CD4-positive, alpha-beta T cell treated with Interleukin-4 for 4 hours (primary cell): Measurements from ENCODE around the gene GSG1L.
"Not testable (repeated sequence)": the region's sequence is repeated elsewhere in the genome, so short reads cannot be mapped to it uniquely, and the experiment has no call there.

ENCODE experiments used
- DNase-seq: peaks from one replicate; pipeline ENCODE4 v3.0.0-alpha.2; 2020

GSG1L gene

DNA sequence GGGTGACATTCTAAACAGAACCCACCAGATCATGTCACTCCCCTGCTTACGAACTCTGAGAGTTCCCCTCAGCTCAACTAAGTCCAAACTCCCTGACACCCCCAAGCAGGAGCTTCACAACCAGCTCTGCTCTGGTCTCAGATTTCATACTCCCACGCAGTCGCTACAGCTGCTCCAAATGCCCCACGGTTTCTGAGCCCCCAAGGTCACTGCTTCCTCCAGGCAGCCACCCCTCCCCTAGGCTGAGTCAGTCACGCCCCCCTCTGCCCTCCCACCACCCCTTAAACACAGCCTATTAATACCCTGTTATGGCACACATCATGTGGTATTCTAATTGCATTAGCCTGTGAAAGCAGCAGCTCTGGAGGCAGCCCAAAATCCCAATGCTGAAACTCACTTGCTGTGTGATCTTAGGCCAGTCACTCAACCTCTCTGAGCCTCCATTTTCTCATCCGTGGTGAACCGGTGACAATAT lies 51.5 kb downstream of the GSG1L start:
- no peak for DNase-seq

DNA sequence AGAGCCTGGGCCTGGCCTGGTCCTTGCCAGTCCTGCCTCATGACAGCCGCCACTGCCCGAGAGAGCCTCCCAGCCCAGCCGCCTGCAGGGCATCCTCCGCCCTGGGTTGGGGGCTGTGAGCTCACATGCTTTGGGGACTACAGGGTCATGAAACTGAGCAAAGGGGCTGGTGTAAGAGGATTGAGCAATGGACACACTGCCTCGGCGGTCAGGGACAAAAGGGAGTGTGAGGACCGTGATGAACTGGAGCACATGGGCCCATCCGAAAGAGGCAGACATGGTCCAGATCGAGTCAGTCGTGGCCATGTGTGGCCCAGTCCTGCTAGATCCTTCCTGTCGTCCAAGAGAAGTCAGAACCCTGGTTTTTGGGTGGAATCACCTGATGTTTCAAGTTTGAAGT lies 52.3 kb downstream of the GSG1L start:
- no peak for DNase-seq

DNA sequence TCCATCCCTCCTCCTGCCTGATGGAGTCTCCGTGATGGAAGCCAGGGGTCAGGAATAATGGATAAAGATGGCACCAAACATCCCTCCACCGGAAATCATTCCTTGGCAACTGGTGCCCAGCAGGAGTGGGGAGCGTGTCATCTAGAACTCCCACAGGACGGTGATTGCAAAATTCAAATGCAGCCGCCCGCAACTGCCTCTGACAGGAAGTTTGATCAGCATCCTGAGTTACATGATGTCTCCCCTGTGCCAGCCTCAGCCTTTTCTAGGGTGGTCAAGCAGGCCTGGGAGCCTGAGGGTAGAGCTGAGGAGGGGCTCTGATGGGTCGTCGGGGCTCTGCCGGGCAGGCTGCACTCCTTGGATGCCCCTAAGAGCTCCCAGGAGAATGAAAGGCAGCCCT lies 52.8 kb downstream of the GSG1L start:
- no peak for DNase-seq

DNA sequence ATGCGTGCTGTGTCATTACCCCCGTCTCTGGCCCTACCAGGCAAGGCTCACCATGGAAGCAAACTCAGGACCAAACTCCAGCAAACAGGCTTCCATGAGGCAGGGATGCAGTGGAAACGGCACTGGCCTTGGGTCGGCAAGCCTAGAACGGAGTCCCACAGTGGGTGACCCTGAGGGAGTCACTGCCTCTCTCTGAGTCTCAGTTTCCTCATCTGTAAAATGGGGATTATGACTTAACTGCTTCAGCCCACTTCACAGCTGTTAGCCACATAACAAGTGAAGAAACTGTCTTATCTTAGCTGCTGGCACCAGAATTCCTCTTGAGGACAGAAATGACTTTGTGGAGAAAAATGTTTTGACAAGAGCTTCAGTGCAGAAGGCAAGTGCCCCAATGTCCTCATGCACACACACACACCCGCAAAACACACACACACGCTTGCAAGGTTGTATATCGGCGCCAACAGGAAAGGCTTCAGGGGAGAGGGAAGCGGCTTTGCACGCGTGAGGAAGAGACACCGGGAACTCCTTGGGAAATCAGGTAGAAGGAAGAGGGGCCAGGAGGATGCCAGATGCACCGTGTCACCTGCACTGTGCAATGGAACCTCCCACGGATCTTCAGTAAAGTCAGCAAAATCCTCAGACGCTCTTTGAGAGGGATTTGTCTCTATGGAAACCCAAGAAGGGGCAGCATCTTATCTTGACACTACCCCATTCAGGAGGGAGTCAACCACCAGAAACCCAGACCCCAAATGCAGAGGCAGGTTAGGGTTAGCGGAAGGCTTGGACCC lies 53.7 kb downstream of the GSG1L start:
- DNase-seq, result no peak

DNA sequence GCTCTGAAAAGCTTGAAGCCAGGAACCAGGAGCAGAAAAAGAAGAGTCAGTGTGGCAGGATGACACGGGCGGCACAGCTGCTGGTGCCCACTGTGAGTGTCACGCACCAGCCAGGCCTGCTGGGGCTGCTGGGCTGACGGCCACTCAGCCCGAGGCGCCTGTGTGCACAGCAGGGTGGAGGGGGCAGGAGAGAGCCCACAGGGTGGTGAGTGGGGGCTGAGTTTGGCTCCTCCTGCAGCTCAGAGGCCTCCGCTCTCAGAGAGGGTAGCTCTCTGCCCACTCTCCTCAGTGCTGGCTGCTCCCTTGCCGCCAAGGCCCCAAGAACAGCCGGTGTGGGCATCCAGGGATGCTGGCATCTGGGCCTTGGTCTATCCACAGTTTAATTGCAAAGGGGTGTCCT lies 59.6 kb downstream of the GSG1L start:
- no peak for DNase-seq

DNA sequence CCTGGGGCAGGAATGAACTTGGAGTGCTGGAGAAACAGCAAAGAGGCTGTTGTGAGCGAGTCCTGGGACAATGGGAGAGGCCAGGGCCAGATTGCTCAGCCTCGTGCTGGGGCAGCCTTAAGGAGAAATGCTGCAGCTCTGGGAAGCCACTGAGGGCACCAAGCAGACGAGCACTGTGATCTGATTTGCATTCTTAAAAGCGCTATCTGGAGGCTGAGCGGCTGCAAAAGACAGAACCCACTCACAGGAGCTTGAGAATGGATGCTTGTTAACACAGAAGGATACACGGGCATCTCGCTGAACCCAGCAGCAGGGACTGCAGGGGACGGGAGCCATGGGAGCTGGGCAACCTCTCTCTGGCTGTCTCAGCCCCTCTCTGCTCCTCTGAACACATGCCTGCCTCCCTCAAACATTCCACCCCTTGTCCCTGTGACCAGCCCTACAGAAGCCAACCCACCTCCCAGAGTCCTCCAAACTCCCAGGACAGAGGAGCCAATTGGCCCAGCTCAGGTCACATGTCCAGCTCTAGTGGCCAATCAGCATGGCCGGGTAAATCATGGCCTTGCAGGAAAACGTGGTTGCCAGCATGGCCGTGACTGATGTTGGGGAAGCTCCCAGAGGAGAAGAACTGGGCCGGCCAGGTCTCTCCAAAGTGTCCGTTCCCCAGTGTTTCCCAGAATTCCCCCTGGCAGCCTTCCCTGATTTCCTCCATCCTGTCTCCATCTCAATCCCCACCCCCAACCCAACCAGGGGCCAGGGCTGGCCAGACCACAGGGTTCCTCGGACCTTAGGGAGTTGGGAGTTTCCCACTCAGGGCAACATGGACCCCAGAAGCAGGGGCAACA lies 60.3 kb downstream of the GSG1L start:
- no peak for DNase-seq

DNA sequence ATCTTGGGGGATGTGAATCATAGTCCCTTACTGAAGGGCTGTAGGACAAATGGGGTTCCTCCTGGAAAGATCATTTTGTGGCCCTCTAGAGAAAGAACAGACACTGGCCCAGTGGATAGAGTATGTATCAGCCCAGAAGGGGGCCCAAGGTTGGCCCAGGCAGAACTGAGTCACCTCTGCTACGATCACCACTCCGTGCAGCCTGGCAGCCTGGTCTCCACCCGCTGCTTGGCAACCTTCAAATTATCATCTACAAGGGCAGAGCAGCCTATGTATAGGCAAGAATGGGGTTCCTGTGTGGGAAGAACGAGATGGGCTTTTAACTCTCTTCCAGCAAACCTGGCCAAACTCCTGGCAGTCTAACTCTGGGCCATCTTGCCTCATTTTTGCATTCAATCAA lies 61.9 kb downstream of the GSG1L start:
- no peak for DNase-seq

DNA sequence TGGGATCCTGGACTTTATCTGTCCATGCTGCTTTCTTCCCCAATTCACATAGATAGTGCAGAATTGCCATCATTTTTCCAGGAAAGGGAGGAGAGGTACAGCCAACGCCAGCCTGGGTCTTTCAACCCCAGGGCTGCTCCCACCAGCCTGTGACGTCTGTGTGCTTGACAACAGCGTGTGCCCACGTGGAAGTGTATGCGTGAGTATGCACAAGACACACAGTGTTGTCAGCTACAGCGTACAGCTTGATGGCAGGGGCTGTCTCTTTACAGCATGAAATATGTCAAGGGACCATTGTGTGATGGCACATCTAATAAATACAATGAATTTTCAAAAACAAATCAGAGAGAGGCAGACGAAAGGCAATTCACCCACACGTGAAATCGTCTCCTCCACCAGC lies 62.3 kb downstream of the GSG1L start:
- DNase-seq, result no peak

DNA sequence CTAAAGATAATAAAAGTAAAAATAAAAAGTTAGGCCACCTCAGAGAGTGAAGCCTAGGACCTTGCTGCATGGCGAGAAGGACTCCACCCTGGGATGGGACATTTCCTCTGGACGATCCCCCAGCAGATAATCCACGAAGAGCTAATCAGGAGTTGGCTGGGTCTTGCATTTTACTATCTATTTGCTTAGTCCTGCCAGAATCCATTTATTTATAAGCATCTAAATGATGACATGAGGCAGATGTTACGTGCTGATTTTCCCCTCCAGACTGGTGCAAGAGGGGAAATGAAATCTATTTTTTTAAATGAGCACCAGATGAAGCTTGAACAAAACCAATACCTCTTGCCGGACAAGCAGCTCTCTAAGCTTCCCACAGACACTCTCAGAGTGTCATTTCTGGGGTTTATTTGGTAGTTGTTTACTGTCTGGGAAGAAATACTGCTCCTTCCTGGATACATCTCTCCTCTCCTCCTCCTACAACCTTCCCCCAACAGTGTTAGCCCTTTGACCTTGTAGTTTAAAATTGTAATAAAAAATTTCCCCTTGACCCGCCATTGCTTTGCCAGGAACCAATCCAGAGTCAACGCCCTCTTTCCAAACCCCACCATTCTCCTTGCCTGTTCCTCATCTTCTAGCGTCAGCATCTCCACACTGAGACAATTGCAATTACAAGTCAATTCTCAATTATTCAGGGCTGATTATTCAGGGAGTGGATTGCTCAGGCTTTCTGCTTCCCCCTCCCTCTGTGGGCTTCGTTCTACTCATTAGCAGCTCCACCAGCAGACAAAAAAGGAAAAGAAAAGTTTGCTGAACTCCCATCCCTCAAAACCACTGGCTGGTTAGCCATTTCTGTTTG lies 63.0 kb downstream of the GSG1L start:
- no peak for DNase-seq

DNA sequence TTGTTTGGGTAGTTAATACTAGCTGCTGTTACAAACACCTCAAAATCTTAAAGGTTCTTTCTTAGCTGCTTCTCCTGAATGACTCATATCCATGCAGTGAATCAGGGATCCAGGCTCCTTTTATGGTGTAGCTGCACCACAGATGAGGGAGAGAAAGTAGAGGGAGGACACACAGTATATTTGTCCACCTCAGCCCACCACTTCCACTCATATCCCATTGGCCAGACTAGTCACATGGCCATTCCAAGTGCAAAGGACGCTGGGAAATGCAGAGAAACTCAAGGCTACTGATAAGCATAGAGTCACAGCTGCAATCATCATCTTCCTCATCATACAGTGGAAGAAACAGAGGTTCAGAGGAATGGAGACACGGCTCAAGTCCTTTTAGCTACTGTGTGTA lies 63.8 kb downstream of the GSG1L start:
- DNase-seq, result no peak

DNA sequence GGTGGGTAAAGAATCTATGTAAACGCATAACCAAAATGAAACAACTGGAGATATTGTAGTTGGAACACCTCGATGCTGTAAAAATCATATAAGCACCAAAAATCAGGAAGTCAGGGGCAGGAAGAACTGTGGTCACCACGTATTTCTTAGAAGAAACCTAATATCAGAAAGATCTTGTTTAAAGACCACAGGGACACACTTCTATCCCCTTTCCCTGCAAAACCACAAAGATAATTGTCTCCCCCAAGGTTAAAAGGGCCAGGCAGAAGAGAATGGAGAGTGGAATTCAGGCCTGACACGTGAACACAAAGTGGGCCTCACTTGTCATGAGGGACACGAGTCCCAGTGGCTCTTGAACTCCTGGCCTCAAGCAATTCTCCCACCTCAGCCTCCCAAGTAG lies 68.1 kb downstream of the GSG1L start:
- DNase-seq, result no peak

DNA sequence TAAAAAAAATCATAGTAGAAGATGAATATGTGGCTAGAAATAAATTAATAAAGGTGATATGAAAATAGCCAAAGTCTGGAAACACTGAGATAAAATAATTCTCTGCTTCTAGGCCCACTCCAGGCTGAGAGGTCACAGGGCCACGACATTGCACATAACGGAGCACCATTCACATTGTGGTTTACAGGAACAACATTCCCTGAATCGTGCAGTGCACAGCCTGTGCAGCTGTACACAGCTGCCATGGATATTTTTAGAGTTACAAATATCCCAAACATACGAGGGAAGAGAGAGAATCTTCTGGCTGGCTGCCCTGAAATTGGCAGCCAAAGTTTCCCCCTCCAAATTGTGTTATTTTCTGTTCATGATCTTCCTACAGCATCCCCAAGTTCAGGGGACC lies 68.8 kb downstream of the GSG1L start:
- no peak for DNase-seq

DNA sequence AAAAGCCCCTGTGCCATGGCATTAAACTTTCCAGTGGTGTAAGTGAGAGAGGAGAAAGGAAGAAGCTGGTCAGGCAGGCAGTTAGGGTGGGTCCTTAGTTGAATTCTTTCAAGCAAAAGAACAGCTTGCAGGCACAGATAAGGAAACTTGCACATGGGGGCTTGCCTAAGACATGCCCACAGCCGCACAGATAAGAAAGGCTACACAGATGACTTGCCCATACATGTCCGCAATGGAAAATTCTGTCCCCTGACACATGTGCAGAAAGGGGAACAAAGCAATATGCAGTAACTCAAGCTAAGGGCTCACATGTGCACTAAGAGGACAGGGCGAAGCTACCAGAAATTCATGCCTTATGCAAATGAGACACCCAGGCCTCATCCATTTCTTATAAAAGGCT lies 69.9 kb downstream of the GSG1L start:
- no peak for DNase-seq

DNA sequence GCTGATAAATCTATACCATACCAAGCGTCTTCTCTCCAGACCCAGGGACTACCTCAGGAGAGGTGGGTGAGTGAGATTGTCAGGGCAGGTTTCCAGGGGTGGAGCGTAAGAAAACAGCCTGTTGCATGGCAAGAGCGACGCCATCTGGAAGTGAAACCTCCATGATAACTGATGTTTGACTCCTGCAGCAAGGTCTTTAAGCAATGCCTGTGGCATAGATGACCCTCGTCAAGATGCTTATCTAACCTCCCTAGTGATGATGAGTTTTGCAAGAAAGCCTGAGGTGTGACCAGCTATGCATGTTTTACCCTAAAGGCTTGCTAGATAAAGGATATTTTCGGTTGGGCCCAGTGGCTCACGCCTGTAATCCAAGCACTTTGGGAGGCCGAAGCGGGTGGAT lies 71.6 kb downstream of the GSG1L start:
- DNase-seq, result no peak

DNA sequence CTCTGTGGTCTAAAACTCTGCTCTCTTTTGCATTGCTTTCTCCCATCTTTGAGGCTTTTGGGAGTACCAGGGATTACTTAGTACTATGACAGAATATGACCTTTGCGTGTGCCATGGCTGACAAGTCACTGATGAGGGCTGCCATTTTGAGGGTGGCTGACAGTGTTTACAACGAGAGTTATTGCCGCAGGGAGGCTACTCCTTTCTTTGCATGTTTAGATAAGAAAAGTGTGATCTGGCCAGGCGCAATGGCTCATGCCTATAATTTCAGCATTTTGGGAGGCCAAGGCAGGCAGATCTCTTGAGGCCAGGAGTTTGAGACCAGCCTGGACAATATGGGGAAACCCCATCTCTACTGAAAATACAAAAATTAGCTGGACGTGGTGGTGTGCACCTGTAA lies 77.5 kb downstream of the GSG1L start:
- no peak for DNase-seq

DNA sequence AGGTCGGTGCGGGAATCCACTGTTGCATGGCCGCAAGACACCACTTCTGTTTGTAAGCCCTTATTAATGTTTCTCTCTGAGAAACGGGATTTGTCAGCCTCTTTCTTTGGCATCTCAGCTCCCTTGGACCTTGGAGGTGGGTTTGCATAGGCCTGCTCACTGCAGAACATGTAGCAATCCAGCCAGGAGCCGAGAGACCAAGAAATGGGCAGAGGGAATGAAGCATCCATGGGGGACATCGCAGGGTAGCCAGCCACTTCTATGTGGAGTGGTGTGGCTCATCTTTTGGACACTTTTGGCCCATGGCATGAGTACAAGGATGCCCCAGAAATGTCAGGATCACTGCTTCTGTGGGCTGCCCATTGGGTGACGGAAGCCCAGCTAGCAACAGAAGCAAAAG lies 79.4 kb downstream of the GSG1L start:
- no peak for DNase-seq

DNA sequence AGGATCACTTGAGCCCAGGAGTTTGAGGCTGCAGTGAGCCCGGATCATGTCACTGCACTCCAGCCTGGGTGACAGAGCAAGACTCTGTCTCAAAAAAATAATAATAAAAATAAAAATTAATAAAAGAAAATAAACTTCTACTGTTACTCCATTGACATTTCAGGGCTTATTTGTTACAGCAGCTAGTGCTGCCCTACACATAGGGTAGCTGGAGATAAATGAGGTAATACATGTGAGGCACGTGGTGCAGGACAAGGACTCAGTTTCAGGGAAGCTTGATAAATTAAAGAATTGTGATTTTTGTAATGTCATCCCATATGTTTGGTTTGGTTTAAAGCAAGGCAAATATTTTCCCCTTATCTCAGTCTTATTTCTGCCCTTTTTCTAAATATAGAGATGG lies 80.3 kb downstream of the GSG1L start:
- DNase-seq, result no peak

DNA sequence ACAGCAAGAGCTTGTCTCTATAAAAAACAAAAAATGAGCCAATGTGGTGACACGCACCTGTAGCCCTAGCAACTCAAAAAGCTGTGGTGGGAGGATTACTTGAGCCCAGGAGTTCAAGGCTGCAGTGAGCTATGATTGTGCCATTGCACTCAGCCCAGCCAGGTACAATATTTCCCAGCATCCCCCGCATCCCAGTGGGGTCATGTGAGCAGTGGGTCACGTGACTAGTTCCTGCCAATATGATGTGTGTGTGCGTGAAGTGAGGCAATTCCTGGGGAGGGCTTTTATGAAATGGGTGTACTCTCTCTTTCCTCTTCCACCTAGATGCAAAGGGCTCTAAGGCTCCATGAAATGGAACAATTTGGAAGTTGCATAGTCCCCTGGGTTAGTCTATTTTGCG lies 81.3 kb downstream of the GSG1L start:
- DNase-seq, result no peak

DNA sequence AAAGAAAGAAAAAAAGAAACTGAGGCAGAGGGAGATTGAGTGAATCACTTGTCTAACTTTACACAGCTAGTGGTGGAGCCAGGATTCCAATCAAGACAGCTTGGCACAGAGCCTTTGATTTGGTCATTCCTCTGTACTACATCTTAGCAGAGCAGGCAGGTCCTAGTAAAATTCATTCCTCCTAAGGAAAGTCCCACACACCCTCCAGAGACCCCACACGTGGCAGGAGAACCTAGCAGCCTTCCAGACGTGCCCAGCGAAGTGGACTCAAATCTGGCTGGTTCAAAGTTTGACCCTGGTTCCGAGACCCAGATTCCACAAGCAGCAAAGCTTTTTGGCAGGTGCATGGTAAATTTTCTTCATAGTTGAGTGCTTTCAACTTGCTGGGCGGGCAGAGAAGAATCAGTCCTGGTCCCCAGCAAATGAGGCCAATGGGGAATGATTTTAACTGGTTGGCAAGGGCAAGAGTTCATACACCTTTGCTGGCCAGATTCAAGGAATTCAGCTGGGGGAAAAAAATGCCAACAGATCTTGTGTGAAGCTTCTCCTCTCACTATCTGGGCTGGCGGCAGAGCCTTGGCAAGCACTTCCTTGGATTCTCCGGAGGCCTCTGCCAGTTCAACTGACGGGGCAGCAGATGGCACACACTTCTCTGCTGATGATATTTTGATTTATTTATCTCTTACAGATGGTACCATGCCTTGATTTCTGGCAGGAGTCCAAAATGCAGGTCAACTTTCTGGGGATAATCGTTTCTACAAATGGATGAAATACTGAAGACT lies 82.4 kb downstream of the GSG1L start:
- no peak for DNase-seq

DNA sequence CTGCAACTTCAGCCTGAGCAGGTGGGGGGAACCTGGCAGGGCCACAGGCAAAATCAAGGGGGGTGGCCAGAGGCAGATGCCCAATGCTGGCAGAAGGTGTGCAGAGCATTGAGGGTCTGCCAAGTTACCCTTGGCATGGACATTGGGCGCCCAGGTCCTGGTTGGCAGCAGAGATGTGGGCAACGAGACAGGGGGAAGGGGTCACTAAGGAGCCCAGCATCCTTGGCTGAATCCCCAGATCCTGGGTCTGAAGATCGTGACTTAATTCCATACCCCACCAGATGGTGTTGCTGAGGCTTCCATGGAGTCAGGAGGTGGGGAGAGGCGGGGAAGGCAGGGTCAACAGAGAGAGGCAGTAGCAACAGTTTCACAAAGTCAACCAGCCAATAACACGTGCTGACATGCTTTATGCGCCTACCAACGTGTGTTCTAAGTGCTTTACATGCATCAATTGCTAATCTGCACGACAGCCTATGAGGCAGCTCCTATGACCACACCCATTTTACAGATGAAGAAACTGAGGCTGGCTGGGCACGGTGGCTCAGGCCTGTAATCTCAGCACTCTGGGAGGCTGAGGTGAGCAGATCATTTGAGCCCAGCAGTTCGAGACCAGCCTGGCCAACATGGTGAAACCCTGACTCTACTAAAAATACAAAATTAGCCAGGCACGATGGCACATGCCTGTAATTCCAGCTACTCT lies 83.3 kb downstream of the GSG1L start:
- no peak for DNase-seq

DNA sequence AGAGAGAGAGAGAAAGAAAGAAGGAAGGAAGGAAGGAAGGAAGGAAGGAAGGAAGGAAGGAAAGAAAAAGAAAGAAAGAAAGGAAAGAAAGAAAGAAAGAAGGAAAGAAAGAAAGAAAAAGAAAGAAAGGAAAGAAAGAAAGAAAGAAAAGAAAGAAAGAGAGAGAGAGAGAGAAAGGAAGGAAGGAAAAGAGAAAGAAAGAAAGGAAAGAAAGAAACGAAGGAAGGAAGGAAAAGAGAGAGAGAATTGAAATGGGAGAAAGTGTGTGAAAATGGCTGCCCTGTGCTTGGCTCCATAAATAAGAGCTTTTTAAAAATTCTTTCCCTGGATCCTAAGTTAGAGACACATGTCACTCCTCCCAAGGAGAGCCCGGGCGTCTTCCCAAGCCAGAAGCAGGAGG lies 83.8 kb downstream of the GSG1L start:
- DNase-seq, result not testable (repeated sequence)

DNA sequence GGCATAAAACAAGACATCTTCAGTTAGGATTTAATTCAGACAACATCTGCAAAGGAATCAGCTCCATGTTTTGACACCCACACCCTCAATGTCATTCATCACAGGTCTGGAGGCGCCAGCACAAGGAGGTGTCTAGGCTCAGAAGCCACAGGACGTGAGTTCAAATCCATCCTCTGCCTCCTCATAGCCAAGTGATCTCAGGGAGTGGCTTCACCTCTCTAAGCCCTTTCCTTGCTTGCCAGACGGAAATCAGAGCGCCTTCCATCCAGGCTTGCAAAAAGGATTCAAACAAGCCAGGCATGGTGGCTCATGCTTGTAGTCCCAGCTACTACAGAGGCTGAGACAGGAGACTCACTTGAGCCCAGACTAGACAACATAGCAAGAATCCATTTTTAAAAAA lies 84.6 kb downstream of the GSG1L start:
- DNase-seq, result no peak
